Nephron (organoid): Measurements from ENCODE around the gene ZBTB43.
A peak's percentile ranks its signal among the peaks of the same experiment; 100 is the strongest.

Source experiments
- H3K27ac Mint-ChIP-seq, 3 experiments: 2 replicates each; pipeline ENCODE4 v1.8.0; 2020; ENCODE audit warnings: mixed read lengths in 3 of 3, mild to moderate bottlenecking in 2 of 3, moderate library complexity in 1 of 3
- H3K27me3 Mint-ChIP-seq: 2 replicates; pipeline ENCODE4 v1.8.0; 2021; ENCODE audit warnings: low read depth, mild to moderate bottlenecking, moderate library complexity, mixed read lengths
- H3K36me3 Mint-ChIP-seq: 2 replicates; pipeline ENCODE4 v1.8.0; 2020; ENCODE audit warnings: low read depth, mixed read lengths
- H3K4me1 Mint-ChIP-seq: 2 replicates; pipeline ENCODE4 v1.8.0; 2020; ENCODE audit warnings: mixed read lengths
- H3K4me3 Mint-ChIP-seq, 3 experiments: 2 replicates each; pipeline ENCODE4 v1.8.0; 2020; ENCODE audit warnings: mild to moderate bottlenecking in 3 of 3, mixed read lengths in 3 of 3, moderate library complexity in 2 of 3
- H3K9me3 Mint-ChIP-seq: 2 replicates; pipeline ENCODE4 v1.8.0; 2020; ENCODE audit warnings: mixed read lengths
- CTCF ChIP-seq, 3 experiments: fragments of 200-600 bp; sonication (generic); IDR thresholded peaks; one replicate each; pipeline ENCODE4 v1.5.0; 2021; ENCODE audit warnings: antibody characterized with exemption in 3 of 3; ENCODE audit not compliant: unreplicated experiment in 3 of 3

Gene ZBTB43

GRCh38 chr9:126796758-126797157 is 8.1 kb upstream of the ZBTB43 start:
- H3K27me3 Mint-ChIP-seq = peaks cover 19% of the 10 kb centered on the region

DNA sequence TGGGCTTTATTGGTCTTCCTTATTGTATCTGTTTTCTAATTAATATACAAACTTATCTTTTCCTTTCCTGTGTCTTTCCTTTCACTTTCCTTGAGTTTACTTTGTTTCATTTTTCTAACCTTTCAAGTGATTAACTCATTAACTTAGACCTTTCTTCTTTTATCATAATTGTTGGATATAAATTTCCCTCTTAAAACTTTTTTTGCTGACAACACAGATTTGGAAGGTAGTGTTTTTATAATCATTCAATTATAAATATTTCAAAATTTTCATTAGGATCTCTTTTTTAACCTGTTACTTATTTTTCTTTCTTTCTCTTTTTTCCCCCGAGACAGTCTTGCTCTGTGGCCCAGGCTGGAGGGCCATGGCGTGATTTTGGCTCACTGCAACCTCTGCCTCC is 6.9 kb upstream of the ZBTB43 start:
- H3K4me3 Mint-ChIP-seq = no peak overlapping the region
- H3K27me3 Mint-ChIP-seq = peaks cover 18% of the 10 kb centered on the region
- H3K4me1 Mint-ChIP-seq = no peaks in the 10 kb centered on the region
- no peaks in the 10 kb centered on the region for H3K9me3 Mint-ChIP-seq
- H3K27ac Mint-ChIP-seq = no peak overlapping the region
- TF ChIP-seq CTCF (IDR thresholded peaks at IDR 0.05; ENCODE audit: unreplicated experiment in 3 of 3) = no peak
- peaks cover 4% of the 10 kb centered on the region for H3K36me3 Mint-ChIP-seq

More at GRCh38 chr9:126796758-126797157, 8.1 kb upstream of the ZBTB43 start:
- H3K4me1 Mint-ChIP-seq = no peaks in the 10 kb centered on the region
- H3K27ac Mint-ChIP-seq = no peak overlapping the region
- no peak for TF ChIP-seq CTCF (IDR thresholded peaks at IDR 0.05; ENCODE audit: unreplicated experiment in 3 of 3)
- H3K36me3 Mint-ChIP-seq = peaks cover 4% of the 10 kb centered on the region
- no peak overlapping the region for H3K4me3 Mint-ChIP-seq
- no peaks in the 10 kb centered on the region for H3K9me3 Mint-ChIP-seq

DNA sequence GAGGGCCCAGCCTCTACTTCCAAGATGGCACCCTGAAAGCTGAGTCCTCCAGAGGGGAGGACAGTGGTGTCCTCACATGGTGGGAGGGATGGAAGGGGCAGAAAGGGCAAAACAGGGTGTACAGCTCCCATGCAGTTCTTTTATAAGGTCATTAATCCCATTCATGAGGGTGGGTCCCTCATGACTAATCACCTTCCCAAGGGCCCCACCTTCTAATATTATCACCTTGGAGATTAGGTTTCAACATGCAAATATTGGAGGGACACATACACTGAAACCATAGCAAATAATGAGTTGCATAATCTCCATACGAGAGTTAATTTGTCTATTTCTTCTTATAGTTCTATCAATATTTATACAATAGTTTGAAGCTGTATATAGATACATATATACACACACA is 5.8 kb upstream of the ZBTB43 start:
- Mint-ChIP-seq H3K9me3 (no peaks in the 10 kb centered on the region), H3K4me3 (no peak overlapping the region), H3K27ac (no peak overlapping the region)

GRCh38 chr9:126802318-126803059 is 2.4 kb upstream of the ZBTB43 start:
- Mint-ChIP-seq H3K9me3 (no peaks in the 10 kb centered on the region), H3K4me3 (peak overlapping the region in 2 of 3 experiments; percentile 12 to 31), H3K27ac (no peak overlapping the region), H3K4me1 (peaks cover 23% of the 10 kb centered on the region), H3K27me3 (peaks cover 7% of the 10 kb centered on the region), H3K36me3 (no peaks in the 10 kb centered on the region)
- TF ChIP-seq CTCF (IDR thresholded peaks at IDR 0.05; ENCODE audit: unreplicated experiment in 3 of 3) = no peak

More for the DNA sequence above, 5.8 kb upstream of the ZBTB43 start:
- no peaks in the 10 kb centered on the region for H3K4me1 Mint-ChIP-seq
- H3K36me3 Mint-ChIP-seq = peaks cover 4% of the 10 kb centered on the region
- TF ChIP-seq CTCF (IDR thresholded peaks at IDR 0.05; ENCODE audit: unreplicated experiment in 3 of 3) = no peak
- H3K27me3 Mint-ChIP-seq = peaks cover 15% of the 10 kb centered on the region

DNA sequence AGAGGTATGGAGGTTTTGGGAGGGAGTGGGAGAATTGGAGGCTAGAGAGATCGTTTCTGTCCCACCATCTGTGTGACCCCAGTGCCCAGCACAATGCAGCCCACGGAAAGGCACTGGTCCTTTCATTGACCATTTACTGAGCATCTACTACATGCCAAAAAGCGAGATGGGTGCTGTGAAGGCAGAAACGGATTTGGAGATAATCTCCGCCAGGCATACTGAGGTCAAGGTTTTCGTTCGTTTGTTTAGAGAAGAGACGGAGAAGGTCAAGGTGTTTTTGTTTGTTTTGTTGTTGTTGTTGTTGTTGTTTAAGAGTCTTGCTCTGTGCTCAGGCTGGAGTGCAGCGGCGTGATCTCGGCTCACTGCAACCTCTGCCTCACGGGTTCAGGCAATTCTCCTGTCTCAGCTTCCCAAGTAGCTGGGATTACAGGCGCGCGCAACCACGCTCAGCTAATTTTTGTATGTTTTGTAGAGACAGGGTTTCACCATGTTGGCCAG is 593 bp upstream of the ZBTB43 start:
- Mint-ChIP-seq H3K36me3 (peaks cover 5% of the 10 kb centered on the region), H3K27me3 (peaks cover 7% of the 10 kb centered on the region), H3K9me3 (no peaks in the 10 kb centered on the region), H3K4me1 (peaks cover 28% of the 10 kb centered on the region), H3K27ac (peak overlapping the region; percentile 65 to 92 (median 77)), H3K4me3 (peak overlapping the region; percentile 95 to 96 (median 96))
- no peak for TF ChIP-seq CTCF (IDR thresholded peaks at IDR 0.05; ENCODE audit: unreplicated experiment in 3 of 3)
